EH (cell line): ENCODE results near the gene DNMBP.

Experiments
- DNase-seq: peaks from one replicate; pipeline ENCODE4 v3.0.0-alpha.2; 2015; ENCODE audit warnings: low read depth

DNMBP gene, protein sequence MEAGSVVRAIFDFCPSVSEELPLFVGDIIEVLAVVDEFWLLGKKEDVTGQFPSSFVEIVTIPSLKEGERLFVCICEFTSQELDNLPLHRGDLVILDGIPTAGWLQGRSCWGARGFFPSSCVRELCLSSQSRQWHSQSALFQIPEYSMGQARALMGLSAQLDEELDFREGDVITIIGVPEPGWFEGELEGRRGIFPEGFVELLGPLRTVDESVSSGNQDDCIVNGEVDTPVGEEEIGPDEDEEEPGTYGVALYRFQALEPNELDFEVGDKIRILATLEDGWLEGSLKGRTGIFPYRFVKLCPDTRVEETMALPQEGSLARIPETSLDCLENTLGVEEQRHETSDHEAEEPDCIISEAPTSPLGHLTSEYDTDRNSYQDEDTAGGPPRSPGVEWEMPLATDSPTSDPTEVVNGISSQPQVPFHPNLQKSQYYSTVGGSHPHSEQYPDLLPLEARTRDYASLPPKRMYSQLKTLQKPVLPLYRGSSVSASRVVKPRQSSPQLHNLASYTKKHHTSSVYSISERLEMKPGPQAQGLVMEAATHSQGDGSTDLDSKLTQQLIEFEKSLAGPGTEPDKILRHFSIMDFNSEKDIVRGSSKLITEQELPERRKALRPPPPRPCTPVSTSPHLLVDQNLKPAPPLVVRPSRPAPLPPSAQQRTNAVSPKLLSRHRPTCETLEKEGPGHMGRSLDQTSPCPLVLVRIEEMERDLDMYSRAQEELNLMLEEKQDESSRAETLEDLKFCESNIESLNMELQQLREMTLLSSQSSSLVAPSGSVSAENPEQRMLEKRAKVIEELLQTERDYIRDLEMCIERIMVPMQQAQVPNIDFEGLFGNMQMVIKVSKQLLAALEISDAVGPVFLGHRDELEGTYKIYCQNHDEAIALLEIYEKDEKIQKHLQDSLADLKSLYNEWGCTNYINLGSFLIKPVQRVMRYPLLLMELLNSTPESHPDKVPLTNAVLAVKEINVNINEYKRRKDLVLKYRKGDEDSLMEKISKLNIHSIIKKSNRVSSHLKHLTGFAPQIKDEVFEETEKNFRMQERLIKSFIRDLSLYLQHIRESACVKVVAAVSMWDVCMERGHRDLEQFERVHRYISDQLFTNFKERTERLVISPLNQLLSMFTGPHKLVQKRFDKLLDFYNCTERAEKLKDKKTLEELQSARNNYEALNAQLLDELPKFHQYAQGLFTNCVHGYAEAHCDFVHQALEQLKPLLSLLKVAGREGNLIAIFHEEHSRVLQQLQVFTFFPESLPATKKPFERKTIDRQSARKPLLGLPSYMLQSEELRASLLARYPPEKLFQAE (N-terminal part only)

GRCh38 chr10:100009793-100010676, at the start of gene DNMBP:
Gene DNMBP (minus strand): TSS chr10:100009947. CDS start chr10:99972124, 37,823 bp downstream.
- peak; percentile 86 for DNase-seq

DNA sequence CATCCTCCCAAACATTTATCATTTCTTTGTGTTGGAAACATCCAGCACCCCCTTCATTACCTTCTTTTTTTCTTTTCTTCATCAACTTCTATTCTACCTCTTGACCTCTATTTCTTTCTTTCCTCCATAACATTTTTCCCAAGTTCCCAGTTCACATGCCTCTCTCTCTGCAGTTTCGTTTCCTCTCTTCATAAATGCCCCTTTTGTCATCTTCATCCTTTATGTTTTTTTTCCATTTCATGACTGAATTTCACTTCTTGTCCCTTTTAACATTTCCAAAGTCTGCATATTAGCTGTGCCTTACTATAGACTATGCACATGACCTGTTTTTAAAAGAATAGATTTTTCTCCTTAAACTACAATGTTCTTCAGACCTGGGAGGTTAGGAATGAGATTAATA, 48.2 kb upstream of the DNMBP start:
- no peak for DNase-seq

GRCh38 chr10:100053686-100054460, 44.1 kb upstream of the DNMBP start:
- no peak for DNase-seq

GRCh38 chr10:100046021-100046486, 36.3 kb upstream of the DNMBP start:
- peak; percentile 83 for DNase-seq

GRCh38 chr10:100045592-100045991, 35.8 kb upstream of the DNMBP start:
- no peak for DNase-seq

- DNase-seq, result peak; percentile 62
Measured at GRCh38 chr10:100043796-100044195, 34.0 kb upstream of the DNMBP start.

- peak; percentile 33 for DNase-seq
Measured at GRCh38 chr10:100043344-100043743, 33.6 kb upstream of the DNMBP start.

GRCh38 chr10:100041306-100042002, 31.7 kb upstream of the DNMBP start:
- no peak for DNase-seq

DNA sequence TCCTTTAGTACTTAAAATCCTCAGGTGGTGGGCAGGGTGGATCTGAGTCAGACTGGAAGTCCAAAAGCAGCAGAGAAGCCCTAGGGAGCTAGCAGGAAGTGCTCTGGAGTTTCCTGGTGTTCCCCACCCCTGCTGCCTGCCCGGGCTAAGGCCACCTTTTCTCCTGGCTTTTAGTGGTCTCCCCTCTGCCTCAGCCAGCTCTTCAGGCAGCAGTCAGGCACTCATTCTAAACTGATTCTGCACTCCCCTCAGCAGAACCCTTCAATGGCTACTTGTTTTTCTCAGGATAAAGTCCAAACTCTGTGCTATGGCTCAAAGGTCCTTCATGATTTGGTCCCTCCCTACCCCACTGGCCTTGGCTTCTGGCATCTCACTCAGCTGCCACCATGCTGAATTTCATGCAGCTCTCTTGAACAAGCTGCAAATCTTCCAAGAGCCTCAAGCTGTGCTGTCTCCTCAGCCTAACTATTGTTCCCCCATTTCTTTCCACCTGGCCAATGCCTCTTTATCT, 28.9 kb upstream of the DNMBP start:
- DNase-seq, result no peak

DNA sequence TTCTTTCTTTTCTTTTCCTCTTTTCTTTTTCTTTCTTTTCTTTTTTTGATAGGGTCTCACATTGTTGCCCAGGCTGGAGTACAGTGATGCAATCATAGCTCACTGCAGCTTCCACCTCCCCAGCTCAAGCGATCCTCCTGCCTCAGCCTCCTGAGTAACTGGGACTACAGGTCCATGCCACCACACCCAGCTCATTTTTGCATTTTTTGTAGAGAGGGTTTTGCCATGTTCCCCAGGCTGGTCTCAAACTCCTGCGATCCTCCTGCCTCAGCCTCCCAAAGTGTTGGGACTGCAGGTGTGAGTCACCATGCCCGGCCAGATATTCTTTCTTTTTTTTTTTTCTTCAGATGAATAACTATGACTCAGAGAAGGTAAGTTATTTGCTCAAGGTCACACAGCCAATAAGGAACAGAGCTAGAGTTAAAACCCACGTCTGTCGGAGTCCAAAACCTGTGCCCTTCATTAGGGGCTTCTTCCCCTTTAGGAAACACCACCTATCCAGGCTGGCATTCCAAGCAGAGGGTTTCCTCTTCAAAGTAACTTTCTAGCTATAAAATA, 28.1 kb upstream of the DNMBP start:
- no peak for DNase-seq

DNA sequence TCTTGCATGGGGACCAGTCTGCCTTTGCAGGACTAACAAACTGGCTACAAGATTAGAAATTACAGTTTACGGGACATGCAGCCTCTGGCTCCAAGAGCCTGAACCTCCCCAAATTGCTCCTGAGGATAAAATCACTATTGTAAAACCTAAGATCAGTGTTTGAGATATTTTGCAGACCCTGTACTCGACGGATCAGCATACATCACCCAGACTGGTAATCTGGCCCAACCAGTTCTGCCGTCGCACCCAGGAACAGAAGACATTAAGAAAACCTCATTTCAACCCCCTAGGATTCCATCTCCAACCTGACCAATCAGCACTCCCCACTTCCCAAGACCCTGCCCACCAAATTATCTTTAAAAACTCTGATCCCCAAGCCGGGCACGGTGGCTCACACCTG, 27.1 kb upstream of the DNMBP start:
- DNase-seq, result no peak

DNA sequence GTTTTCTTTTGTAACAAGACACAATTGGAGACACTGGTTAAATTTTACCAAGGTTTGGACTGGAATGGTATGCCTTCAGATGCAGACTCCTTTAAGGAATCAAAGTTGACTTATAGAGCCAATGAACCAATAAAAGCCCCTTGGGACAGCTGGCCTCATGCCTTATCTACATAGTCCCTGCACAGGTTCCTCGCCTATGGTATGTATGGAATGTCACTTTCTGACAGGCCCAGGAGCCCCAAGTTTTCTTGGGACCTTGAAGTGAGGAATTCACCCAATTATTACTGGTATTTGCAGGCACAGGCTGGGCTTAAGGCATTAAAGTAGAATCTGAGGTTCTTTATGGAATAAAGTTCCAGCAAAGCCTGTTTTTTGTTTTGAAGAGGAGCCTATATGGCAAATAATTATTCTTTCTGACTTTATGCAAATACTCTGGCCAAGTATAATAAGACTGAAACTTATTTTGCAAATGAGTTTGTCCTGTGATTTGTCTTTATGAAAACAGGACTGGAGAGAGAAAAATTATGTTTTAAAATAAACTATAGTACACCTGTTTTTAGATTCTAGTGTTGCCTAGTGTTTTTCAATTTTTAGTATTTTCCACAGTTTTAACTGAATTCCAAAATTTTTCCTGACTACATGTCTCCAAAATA, 24.1 kb upstream of the DNMBP start:
- DNase-seq, result no peak

- DNase-seq, result no peak
Measured at GRCh38 chr10:100027416-100027815, 17.7 kb upstream of the DNMBP start.

GRCh38 chr10:100025576-100025975, 15.8 kb upstream of the DNMBP start:
- DNase-seq, result peak; percentile 24

GRCh38 chr10:100024748-100025147, 15.0 kb upstream of the DNMBP start:
- no peak for DNase-seq

GRCh38 chr10:100022403-100022802, 12.7 kb upstream of the DNMBP start:
- DNase-seq, result peak; percentile 56

- DNase-seq, result no peak
Measured at GRCh38 chr10:100021322-100021721, 11.6 kb upstream of the DNMBP start.

DNA sequence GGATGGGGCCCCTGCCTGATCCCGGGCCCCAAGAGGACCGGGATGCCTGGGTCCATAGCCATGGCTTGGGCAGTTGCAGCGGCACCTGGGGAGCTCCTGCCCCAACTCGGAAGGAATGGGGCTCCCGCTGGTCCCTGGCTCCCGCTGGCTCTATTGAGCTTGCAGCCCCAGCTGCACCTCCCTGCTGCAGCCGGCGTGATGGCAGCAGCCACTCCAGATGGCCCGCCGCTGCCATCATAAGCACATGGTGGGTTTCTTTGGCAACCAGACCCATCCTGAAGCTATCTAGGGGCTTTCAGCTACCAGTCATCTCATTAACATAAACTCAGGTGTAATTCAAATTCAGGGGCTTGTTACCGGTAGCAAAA, 11.1 kb upstream of the DNMBP start:
- no peak for DNase-seq
